Esophagus muscularis mucosa (tissue), 4 donors: ENCODE measurements around the gene ISOC2. TPM values are rescaled to one million over a fixed set of nuclear protein-coding genes. Genes with fewer than 3 reads are reported as not detected.
A peak's percentile ranks its signal among the peaks of the same experiment; 100 is the strongest.

Source experiments
- DNase-seq: peaks from one replicate; pipeline ENCODE4 v3.0.0-alpha.2; 2017; ENCODE audit errors: extremely low spot score
- H3K27ac ChIP-seq, 4 donors: fragments of 200-600 bp; sonication (generic); replicated peaks in 1 of 4; 1 replicate in 3 of 4; 2 replicates in 1 of 4; pipeline ENCODE4 v1.5.1; 2016 to 2019; ENCODE audit warnings: mild to moderate bottlenecking in 1 of 4
- H3K27me3 ChIP-seq, 4 donors: fragments of 200-600 bp; sonication (generic); one replicate each; pipeline versions ENCODE4 v1.5.1 to v1.6.0; 2016 to 2019
- H3K36me3 ChIP-seq, 4 donors: fragments of 200-600 bp; sonication (generic); one replicate each; pipeline ENCODE4 v1.5.1; 2016 to 2019
- H3K4me1 ChIP-seq, 4 donors: fragments of 200-600 bp; sonication (generic); one replicate each; pipeline ENCODE4 v1.5.1; 2016 to 2019
- H3K4me3 ChIP-seq, 4 donors: fragments of 200-600 bp; sonication (generic); 1 replicate in 2 of 4; 2 replicates in 2 of 4; pipeline ENCODE4 v1.5.1; 2016 to 2019; ENCODE audit warnings: mild to moderate bottlenecking in 4 of 4, moderate library complexity in 1 of 4
- H3K9me3 ChIP-seq, 4 donors: fragments of 200-600 bp; sonication (generic); 1 replicate in 3 of 4; 2 replicates in 1 of 4; pipeline ENCODE4 v1.5.1; 2016 to 2019
- CTCF ChIP-seq, 3 experiments: fragments of 200-600 bp in 2 of 3; fragments of 450-650 bp in 1 of 3; sonication (generic) in 2 of 3; IDR thresholded peaks; one replicate each; pipeline ENCODE4 v1.5.1; 2017 to 2019; ENCODE audit warnings: antibody characterized with exemption in 3 of 3, mild to moderate bottlenecking in 2 of 3, moderate library complexity in 1 of 3
- EP300 ChIP-seq: sonication (generic); formaldehyde crosslinking; IDR thresholded peaks from one replicate; pipeline ENCODE4 v1.6.1; 2017; ENCODE audit warnings: antibody characterized with exemption
- POLR2A ChIP-seq: fragments of 450-650 bp; IDR thresholded peaks from one replicate; pipeline ENCODE4 v1.6.1; 2017; ENCODE audit warnings: antibody characterized with exemption, moderate library complexity, mild to moderate bottlenecking, low read depth
- POLR2AphosphoS5 ChIP-seq, 2 donors: sonication (generic); formaldehyde crosslinking; IDR thresholded peaks; one replicate each; pipeline ENCODE4 v1.6.1; 2017; ENCODE audit warnings: antibody characterized with exemption in 2 of 2
- WGBS: methylation state at CpG from one replicate; pipeline ENCODE4 v1.1.5; 2018; 5-methylcytosine and 5-hydroxymethylcytosine counted together
- intact Hi-C: fragments of 100-400 bp; cut with DNase I; formaldehyde crosslinking; loops from one replicate; pipeline ENCODE4 v1.15.1; 2023
- total RNA-seq, 4 donors: library from RNA; depleted of rRNA; stranded (reverse); fragments of >200 nt; gene quantifications; one replicate each; pipeline versions ENCODE4 v1.1.0 to v1.2.1, GENCODE V29; 2016

The ISOC2 gene
- total RNA-seq, 4 donors from 2014 or later = 66.8 to 104 (median 77.7) TPM

- peak overlapping the region; percentile 72 to 98 (median 96) for H3K27ac ChIP-seq
- H3K4me3 ChIP-seq = peak overlapping the region; percentile 20 to 50 (median 32)
- peaks cover 20 to 76% (median 64%) of the 10 kb centered on the region in 4 donors for H3K4me1 ChIP-seq
- peaks cover 0 to 4% (median 2%) of the 10 kb centered on the region in 4 donors for H3K36me3 ChIP-seq
- H3K9me3 ChIP-seq = no peaks in the 10 kb centered on the region
- peak in 1 of 2 donors; percentile 14 for TF ChIP-seq POLR2AphosphoS5 (IDR thresholded peaks at IDR 0.05)
- no peak for TF ChIP-seq CTCF (IDR thresholded peaks at IDR 0.05)
- intact Hi-C loops = no loop called here
- DNase-seq = no peak
- WGBS = 34% methylated on average over 7 of the region's 18 CpGs
- H3K27me3 ChIP-seq = peaks cover 0 to 1% (median 0%) of the 10 kb centered on the region in 4 donors
Observed at GRCh38 chr19:55493052-55493644, 31.7 kb upstream of the ISOC2 start.

- Histone ChIP-seq H3K9me3 (no peaks in the 10 kb centered on the region), H3K36me3 (peaks cover 0 to 4% (median 0%) of the 10 kb centered on the region in 4 donors), H3K27me3 (no peaks in the 10 kb centered on the region), H3K4me3 (no peak overlapping the region), H3K27ac (peak overlapping the region; percentile 93 to 98 (median 96)), H3K4me1 (peaks cover 26 to 79% (median 71%) of the 10 kb centered on the region in 4 donors)
- 35% methylated on average over 11 of the region's 12 CpGs for WGBS
- no peak for DNase-seq
- intact Hi-C loops = no loop called here
- TF ChIP-seq EP300 (no peak), POLR2A (no peak)
Observed at GRCh38 chr19:55492362-55492944, 31.0 kb upstream of the ISOC2 start.

GRCh38 chr19:55491546-55492360 is 30.3 kb upstream of the ISOC2 start:
- peak overlapping the region; percentile 93 to 98 (median 96) for H3K27ac ChIP-seq

GRCh38 chr19:55490478-55491432 is 29.3 kb upstream of the ISOC2 start:
- WGBS = 61% methylated on average over 16 of the region's 52 CpGs
- H3K27me3 ChIP-seq = no peaks in the 10 kb centered on the region
- intact Hi-C loops = no loop called here
- peak overlapping the region; percentile 93 to 98 (median 96) for H3K27ac ChIP-seq
- TF ChIP-seq POLR2AphosphoS5 (IDR thresholded peaks at IDR 0.05) (no peak), CTCF (IDR thresholded peaks at IDR 0.05) (no peak), POLR2A (no peak), EP300 (no peak)
- H3K9me3 ChIP-seq = no peaks in the 10 kb centered on the region
- H3K4me1 ChIP-seq = peaks cover 43 to 96% (median 88%) of the 10 kb centered on the region in 4 donors
- H3K4me3 ChIP-seq = no peak overlapping the region
- no peak for DNase-seq
- no peaks in the 10 kb centered on the region for H3K36me3 ChIP-seq

More at GRCh38 chr19:55491546-55492360, 30.3 kb upstream of the ISOC2 start:
- H3K4me3 ChIP-seq = no peak overlapping the region
- WGBS = 66% methylated on average over 20 of the region's 24 CpGs
- intact Hi-C loops = no loop called here
- peaks cover 33 to 86% (median 78%) of the 10 kb centered on the region in 4 donors for H3K4me1 ChIP-seq
- H3K9me3 ChIP-seq = no peaks in the 10 kb centered on the region
- peaks cover 0 to 4% (median 0%) of the 10 kb centered on the region in 4 donors for H3K36me3 ChIP-seq
- no peak for DNase-seq
- H3K27me3 ChIP-seq = no peaks in the 10 kb centered on the region
- no peak for TF ChIP-seq EP300
- no peak for TF ChIP-seq POLR2A
- TF ChIP-seq CTCF (IDR thresholded peaks at IDR 0.05) = no peak
- no peak for TF ChIP-seq POLR2AphosphoS5 (IDR thresholded peaks at IDR 0.05)
